ENCODE results near the gene GPR17. TPM values are rescaled to one million over a fixed set of nuclear protein-coding genes. Genes with fewer than 3 reads are reported as not detected.

The GPR17 gene
- total RNA-seq, 1 experiment from 2014 or later, result not detected

- no peak for DNase-seq (ENCODE audit: low read depth)
Measured at GRCh38 chr2:127641133-127641532, 4.8 kb upstream of the GPR17 start.

- DNase-seq (ENCODE audit: low read depth), result no peak
Measured at GRCh38 chr2:127641846-127642507, 4.0 kb upstream of the GPR17 start.

GRCh38 chr2:127642706-127643438 lies 3.1 kb upstream of the GPR17 start:
- no peak for DNase-seq (ENCODE audit: low read depth)

GRCh38 chr2:127643439-127644065 lies 2.4 kb upstream of the GPR17 start:
- DNase-seq (ENCODE audit: low read depth), result no peak

GRCh38 chr2:127644066-127645025 lies 1.6 kb upstream of the GPR17 start:
- DNase-seq (ENCODE audit: low read depth), result no peak

GRCh38 chr2:127645026-127645394 lies 943 bp upstream of the GPR17 start:
- no peak for DNase-seq (ENCODE audit: low read depth)

GRCh38 chr2:127646487-127647241 lies 711 bp downstream of the GPR17 start:
- DNase-seq (ENCODE audit: low read depth), result no peak

GRCh38 chr2:127647242-127648190 lies 1.6 kb downstream of the GPR17 start:
- peak; percentile 63 for DNase-seq (ENCODE audit: low read depth)

GRCh38 chr2:127648321-127648720 lies 2.4 kb downstream of the GPR17 start:
- no peak for DNase-seq (ENCODE audit: low read depth)

GRCh38 chr2:127649100-127649611 lies 3.2 kb downstream of the GPR17 start:
- no peak for DNase-seq (ENCODE audit: low read depth)

GRCh38 chr2:127649684-127650040 lies 3.7 kb downstream of the GPR17 start:
- peak; percentile 76 for DNase-seq (ENCODE audit: low read depth)

- no peak for DNase-seq (ENCODE audit: low read depth)
Measured at GRCh38 chr2:127650041-127650784, 4.3 kb downstream of the GPR17 start.

- no peak for DNase-seq (ENCODE audit: low read depth)
Measured at GRCh38 chr2:127650785-127651380, 4.9 kb downstream of the GPR17 start.

- no peak for DNase-seq (ENCODE audit: low read depth)
Measured at GRCh38 chr2:127651381-127651809, 5.4 kb downstream of the GPR17 start.

GRCh38 chr2:127651971-127652550 lies 6.1 kb downstream of the GPR17 start:
- no peak for DNase-seq (ENCODE audit: low read depth)

- DNase-seq (ENCODE audit: low read depth), result no peak
Measured at GRCh38 chr2:127652786-127653357, 6.9 kb downstream of the GPR17 start.

- DNase-seq (ENCODE audit: low read depth), result no peak
Measured at GRCh38 chr2:127653421-127654083, 7.6 kb downstream of the GPR17 start.

Measured in Daoy (cell line).